Ammon's horn (tissue), 1 donor: ENCODE data around the gene CACNA1C.

Experiments used
- DNase-seq: peaks from one replicate; pipeline ENCODE4 v3.0.0-alpha.2; 2016; ENCODE audit warnings: low spot score

The CACNA1C gene

DNA sequence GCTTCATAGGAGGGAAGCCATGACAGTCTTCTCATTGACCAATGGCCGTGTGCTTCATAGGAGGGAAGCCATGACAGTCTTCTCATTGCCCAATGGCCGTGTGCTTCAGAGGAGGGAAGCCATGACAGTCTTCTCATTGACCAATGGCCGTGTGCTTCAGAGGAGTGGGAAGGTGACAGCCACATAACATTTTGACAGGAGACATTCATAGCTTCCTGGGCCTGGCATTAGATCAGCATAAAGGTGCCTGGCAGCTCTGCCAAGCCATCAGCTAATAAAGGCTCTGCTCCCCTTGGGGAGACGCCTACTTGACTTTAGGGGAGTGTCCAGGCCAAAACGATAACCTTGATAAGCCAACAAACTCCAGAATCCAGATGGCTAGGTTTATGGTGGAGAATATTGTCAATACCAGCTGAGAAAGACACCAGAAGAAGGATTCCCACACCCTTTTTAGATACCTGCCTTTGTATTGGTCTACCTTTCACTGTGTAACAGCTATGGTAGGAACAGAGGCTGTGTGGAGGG lies 468.0 kb downstream of the CACNA1C start:
- no peak for DNase-seq

DNA sequence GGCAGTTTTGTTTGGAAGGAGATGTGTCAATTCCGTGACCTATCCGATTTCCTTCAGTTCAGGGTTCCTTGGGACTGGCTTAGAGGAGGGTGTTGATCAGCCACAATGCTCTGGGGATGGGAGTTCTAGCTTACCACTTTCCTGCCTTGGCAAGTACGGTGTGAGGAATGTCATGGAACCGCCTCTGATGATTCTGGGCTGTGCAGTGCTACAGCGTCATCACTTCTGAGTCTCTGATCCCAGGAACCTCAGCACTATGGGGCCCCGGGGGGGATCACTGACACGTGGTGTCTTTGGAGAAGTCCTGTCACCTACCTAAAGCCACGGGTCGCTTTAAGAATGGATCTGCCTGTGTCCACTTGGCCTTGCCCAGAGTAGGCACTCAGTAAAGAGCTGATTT lies 470.5 kb downstream of the CACNA1C start:
- no peak for DNase-seq

DNA sequence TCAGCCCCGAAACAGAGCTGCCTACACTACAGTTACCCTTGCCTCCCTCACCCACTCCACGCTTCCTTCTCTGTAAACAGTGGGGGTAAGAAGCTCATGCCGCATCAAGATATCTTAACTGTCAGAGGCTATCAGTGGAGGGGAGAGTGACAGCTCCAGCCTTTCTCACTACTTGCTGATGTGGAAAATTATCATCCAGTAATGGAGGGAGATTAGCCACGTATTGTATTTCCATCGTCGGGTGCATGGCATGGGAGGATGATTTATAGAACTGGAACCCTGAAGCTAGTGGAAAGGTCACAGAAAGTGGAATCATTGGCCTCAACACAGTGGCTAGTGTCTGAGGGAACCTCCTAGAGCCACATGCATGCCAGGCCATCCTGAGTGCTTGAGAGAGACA lies 471.1 kb downstream of the CACNA1C start:
- DNase-seq = no peak

DNA sequence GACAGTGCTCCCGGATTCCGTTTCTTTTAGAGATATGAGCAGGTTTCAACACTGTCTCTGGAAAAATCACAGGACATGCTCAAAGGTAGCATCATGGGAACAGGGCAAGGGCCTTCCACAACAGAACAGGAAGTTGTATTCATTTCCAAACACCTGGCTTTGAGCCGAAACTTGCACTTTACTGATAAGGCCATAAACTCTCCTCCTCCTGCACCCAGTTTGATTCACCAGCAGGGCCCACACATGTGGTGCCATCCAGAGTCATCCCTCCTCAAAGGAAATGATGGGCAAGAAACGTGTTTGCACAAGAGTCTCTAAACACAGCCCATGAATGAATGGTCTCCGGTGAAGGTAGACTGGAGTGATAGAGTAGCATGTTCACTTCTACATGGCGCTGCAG lies 473.6 kb downstream of the CACNA1C start:
- DNase-seq = no peak

DNA sequence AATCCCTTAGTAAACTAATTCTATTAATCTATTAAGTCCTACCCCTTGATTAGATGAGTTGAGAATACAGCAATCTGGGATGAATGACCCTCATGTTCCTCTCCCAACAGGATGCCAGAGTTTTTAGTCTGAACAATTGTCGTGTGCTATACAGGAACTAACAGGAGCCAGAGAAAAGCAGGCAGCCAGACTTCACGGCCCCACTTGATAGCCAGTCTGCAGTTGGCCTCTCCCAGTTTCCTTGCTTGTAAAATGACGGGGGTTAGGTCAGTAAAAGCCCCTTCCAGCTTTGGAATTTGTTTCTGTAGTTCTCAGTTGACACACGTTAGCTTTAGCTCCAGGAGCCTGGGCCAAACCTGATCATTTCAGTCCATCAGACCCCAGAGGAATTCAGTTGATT lies 475.2 kb downstream of the CACNA1C start:
- no peak for DNase-seq

DNA sequence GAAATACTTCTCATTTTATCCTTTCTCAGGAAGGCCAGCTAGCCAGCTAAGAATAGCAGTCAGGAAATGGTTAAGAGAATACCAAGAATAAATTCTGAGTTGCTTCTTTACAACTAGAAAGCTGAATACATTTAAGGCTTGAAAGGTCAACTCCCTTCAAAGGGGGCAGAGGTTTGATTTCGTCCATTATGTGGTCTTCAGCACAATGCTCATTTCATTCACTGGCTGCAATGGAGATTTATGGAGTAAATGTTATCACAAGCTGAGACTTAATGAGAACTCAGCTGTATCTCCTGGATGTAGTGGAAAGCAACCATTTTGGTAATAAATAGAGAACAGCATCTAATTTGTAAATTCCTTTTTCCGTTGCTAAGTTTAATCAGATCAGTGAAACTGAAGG lies 477.0 kb downstream of the CACNA1C start:
- no peak for DNase-seq

DNA sequence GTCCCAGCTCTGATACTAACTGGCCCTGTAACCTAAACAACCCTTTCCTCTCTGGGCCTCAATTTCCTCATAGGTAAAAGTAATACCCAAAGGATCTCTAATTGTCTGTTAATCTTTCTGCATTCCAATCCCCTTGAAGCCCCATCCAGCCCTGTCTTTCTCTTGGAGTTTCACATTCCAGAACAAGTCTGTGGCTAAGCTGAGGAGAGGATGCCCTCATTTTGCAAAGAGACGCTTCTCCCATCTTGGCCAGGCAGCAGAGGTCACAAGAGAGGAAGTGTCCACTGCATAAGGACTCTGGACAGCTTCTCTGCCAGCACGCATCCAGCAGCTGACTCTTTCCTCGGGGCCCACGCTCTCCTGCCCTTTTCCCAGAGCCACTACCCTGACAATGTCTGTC lies 478.6 kb downstream of the CACNA1C start:
- DNase-seq = no peak

DNA sequence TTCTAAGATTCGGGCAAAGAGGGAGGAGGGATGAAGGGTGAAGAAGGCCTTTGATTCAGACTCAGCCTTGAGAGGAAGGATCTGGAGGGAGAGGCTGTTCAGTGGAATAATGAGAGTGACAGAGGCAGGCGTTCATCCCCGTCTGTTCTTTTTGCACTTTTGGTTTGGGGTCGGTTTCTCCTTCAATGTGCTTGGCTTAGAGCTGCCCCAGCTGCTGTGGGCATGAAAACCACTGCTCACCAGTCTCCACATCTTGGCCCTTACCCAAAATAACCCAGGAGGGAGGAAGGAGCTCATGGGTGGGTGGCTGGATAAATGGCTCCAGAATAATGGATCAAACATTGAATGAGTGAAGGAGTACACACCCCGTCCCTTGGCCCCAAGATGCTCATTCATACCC lies 480.2 kb downstream of the CACNA1C start:
- no peak for DNase-seq

DNA sequence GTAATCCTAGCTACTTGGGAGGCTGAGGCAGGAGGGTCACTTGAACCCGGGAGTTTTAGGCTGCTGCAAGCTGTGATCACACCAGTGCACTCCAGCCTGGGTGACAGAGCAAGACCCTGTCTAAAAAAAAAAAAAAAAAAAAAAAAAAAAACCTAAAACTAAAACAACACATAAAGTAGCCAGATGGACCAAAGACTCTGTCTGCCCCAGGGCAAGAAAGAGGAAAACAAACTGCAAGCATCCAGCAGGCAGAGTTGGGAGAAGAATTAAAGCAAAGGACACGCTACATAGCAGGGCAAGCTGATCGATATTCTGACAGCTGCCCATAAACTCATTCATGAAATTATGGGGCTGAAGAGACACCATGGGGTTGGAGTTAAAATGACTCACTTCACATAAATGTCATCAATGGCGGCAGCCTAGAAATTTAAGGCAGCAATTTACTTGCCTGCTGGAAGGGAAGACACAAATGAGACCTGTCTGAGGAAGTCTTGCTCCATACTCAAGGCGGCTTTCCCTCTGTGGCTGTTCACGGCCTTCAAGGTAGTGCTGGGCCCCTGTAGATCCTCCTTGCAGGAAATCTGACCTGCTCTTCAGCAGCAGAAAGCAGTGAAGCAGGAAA lies 482.9 kb downstream of the CACNA1C start:
- no peak for DNase-seq

DNA sequence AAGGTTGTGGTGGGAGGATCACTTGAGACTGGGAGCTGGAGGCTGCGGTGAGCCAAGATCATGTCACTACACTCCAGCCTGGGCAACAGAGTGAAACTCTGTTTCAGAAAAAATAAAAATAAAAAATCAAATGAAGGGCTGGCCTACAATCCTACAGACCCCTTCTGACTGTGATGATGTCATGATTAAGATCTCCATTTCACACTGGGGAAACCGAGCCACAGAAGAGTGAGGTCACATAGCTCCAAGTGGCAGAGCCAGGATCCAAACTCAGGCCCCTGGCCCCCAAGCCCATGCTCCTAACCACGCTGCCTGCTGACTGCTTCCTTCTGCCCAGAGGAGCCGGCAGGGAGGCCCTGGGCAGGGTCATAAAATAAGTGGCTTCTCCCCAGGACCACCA lies 483.9 kb downstream of the CACNA1C start:
- DNase-seq = no peak

DNA sequence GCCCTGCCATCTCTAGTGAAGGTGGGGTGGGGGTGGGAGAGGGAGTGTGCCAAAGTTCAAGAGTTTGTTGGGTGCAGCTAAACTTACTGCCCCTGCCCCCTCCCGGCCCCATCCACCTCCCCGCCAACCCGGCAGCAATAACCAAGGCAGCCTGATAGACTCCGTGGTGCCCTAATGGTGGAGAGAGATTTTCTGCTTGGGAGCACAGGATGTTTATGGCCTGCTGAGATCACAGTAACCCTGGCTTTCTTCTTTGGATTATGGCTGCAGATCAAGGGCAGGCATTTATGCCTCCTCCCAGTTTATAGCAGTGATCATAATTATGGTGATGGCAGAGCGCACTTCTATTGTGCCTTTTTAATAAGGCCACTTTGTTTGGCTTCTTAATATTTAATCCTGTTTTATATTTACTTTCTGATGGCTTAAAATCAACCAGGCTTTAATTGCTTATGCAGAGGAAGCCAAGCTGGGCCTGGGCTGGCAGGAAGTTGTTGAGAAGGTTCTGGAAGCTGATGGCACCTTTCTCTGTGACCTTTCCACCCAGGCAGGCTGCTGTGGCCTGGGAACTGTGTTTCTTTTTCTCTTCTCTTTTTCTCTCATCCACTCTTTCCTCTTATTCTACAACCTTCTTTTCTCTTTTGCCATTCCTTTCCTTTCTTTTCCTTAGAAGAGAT lies 485.2 kb downstream of the CACNA1C start:
- no peak for DNase-seq

DNA sequence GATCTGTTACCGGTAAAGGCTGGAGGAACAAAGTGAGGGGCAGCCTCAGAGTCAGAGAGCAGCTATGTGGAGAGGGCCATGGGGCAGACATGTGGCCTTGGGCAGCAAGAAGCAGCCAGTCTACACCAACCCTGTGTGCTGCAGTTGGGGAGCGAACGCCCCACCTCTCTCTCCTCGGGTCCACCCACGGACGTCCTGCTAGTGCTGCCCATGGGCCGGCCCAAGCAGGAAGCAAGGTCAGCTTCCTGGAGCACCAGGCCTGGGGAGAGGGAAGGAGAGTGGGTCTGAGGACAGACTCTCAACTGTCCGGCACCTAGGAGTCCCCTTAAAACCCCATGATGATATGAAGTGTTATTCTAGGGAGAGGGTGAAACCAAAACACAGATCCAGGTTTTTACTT lies 487.2 kb downstream of the CACNA1C start:
- DNase-seq = no peak

DNA sequence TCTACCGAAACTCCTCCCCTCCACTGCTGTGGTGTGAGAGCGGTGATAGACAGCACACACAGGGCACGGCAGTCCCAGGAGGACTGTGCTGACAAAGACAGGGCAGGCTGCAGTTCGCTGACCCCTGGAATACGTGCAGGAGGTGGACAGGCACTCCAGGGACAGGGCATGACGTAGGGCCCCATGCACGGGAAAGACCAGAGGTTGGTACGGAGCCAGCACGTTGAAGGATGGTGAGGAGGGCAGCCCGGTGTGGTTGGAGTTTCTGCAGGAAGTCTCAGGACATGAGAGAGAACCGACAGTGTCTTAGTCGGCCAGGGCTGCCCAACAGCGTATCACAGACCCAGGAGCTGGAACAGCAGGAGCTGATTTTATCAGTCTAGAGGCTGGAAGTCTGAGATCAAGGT lies 487.8 kb downstream of the CACNA1C start:
- no peak for DNase-seq

DNA sequence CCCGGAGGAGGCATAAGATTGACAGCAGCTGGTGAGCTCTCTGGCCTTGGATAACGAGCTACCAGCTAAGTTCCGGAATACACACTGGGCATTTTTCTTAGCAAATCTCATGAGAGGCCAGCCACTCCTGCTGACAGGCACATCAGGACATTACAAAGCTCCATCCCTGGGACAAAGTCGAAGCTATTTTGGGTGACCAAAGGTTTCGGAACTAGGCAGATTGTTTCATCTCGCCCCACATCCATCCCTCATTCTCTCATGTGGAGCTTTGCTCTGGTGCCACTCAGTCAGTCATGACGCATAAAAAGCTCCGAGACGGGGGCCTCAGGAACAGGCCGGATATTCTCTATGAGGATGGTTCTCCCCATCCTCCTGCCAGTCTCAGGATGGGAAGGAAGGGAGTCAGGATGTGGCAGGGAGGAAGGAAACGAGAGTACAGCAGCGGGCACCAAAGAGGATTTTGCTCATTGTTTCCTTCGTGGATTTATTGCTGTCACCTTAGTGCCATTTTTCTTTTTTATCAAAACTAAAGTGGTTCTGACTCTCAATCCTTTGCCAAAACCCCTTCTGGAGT lies 488.9 kb downstream of the CACNA1C start:
- no peak for DNase-seq

DNA sequence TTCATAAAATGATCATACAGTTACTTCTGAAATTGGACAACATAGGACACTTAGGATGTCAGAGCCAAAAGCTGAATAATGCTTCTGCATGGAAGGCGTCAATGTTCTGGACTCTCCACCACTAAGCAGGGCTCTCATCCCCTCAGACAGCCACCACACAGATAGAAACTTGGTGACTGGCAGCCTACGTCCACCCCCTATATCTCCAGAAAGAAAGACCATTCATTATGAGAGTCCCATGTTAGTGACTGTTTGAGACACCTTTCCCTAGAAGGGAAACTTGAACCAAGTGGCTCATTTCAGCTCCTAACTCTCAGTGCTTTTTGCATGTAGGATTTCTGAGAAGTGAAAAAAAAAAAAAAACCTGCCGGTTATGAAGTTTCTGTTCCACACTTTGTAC lies 491.0 kb downstream of the CACNA1C start:
- no peak for DNase-seq

DNA sequence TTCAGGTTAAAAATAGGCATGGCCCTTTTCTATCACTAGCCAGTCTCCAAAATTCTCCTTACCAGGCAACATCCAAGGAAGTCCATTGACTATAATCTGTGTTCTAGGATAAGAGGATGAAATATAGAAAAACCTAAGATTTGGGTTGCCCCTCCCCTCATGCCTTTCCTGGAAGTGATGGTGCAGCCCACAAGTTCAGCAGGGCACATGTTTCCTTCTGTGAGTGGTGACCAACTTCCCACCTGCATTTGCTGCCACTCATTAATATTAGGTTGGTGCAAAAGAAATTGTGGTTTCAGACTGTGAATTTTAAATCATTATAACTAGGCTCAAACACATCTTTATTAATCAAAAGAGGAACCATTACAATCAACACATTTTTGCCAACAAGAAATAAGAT lies 491.4 kb downstream of the CACNA1C start:
- DNase-seq = no peak

DNA sequence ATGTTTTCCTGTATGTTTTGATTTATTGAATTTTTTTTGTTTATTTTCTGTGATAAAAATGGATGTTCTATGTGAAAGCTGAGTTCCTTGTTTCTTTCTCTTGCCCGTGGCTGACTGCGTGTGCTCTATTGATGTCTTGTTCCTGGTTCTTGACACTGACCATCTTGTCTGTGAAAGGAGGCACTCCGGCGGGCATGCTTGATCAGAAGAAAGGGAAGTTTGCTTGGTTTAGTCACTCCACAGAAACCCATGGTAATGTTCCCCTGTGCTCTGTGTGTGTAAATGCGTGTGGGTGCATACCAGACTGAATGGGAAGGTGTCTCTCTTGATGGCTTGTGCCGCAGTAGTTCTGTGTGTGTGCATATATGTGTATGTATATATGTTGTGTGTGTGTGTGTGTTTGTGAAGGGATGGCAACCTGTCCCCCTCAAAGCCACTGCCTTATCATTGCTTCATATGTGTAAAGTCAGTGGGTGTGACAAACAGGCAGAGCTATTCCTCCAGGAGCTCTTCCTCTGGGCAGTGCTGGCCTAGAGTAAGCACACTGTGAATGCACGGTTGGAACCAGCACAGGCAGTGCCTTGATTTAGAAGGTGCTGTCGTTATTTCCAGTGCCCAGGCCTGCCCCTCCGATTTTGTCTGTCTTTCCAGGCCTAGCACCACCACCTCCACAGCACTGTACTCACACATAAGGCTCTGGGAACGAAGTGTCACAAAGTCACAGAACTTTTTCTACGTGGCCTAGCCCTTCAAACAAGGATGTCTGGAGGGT lies 494.7 kb downstream of the CACNA1C start:
- DNase-seq = peak; percentile 64

DNA sequence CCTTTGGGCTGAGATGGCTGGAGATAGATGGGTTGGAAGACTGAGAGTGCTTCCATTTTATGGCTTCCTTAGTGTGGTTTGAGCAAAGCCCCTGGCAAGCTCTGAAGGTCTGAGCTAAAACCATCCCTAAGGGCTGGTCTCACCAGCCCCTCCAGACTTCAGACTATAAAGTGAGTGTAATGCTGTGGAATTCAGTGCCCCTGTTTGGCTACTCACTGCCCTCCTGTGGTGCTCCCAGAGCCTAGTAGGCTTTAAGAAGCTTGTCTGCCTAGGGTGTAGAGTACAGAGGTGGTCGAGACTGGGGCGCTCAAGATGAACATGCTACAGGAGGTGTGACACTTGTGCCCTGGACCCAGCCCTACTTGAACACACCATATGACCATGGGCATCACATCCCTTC lies 495.3 kb downstream of the CACNA1C start:
- no peak for DNase-seq

DNA sequence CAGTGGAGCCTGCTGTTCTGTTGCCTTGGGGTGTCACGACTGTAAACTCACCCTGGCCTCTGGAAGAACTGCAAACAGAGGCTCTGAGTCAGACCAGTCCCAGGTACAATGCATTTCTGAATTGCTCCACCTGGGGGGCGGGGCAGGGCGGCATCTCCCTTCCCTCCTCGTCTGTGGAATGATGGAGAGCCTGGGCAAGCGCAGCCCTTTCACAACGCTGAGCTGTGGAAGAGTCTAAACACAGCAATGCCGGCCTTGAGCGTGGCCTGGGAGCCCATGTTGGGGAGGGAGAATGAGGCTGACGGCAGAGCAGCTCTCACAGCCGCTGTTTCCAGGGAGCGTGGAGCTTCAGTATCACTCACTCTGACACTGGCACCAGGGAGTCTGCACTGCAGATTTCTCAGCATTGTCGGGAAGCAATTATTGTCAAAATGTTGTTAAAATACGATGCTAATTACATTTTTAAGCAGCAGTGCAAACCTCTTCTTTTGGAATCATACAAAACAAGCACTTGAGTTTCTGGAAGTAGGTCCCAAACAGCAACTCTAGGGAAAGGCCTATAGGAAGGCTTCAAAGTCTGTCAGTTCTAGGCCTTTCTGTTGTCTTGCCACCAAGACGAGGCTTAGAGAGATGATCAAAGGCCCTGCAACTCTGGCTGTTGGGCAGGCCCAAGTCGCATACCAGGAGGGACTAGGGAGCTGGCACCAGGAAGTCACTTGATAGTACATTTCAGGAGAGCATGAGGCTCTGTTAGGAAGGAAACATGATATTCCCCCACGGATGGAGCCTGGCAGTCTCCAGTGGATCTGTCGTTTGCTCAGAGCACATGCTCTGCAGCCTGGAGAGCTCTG lies 498.0 kb downstream of the CACNA1C start:
- DNase-seq = no peak

DNA sequence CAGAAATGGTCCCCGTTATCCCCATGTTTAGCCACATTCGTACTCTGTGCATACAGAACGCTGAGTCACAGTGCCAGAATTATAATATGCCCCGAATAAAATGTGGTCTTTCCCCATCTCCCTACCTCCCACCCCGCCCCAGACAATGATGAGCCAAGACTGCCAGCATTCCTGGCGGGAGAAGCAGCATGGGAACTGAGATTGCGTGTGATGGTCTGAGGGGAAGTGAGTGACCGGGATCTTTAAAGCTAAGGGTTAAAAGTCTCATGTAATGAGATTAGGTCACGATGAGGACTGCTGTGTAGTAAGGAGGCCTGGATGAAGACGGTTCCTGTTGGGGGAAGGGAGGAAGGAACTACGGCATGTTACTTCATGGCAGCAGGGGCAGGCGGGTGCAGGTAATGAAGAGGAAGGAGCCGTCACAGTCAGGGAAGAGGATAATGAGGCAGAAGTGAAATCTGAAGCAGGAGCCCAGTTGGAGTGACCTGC lies 498.7 kb downstream of the CACNA1C start:
- DNase-seq = no peak

DNA sequence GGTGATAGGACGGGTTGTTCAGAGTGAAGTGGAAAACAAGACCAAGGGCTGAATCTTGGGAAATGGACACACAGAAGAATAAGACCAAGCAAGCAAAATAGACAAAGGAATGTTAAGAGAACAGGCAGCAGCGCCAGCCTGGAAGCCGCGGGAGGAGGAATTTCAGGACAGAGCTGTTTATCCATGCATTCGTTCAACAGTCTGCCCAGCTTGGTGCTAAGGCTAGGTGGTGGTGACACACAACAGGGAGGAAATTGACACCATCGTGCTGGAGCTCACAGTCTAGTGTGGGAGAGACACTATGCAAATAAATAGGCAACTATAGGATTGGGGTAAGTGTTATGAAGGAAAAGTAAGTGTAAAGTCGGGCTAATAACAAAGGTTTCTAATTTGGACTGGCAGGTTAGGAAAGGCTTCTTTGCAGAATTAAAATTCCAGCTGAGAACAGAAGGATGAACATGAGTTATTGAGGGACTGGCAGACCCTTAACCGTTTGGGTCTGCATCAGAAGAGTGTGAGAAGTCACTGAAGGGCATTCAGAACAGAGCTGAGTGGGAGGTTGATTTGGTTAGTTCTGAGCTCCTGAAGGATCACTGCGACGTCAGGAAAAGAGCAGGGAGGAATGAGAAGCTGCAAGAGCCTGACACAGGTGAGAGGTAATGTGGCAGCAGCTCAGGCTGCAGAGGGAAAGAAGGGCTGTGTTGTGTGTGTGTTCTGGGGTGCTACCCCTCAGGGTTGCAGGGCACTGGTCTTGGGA lies 499.4 kb downstream of the CACNA1C start:
- no peak for DNase-seq
